Lower leg skin (tissue), 4 donors: ENCODE data around the gene CXCR3. TPM values are rescaled to one million over a fixed set of nuclear protein-coding genes. Genes with fewer than 3 reads are reported as not detected.
A peak's percentile ranks its signal among the peaks of the same experiment; 100 is the strongest.
"Not testable (repeated sequence)": the region's sequence is repeated elsewhere in the genome, so short reads cannot be mapped to it uniquely, and the experiment has no call there.

Experiments
- DNase-seq, 2 donors: peaks; one replicate each; pipeline ENCODE4 v3.0.0-alpha.2; 2019; ENCODE audit warnings: low spot score in 2 of 2
- H3K4me3 ChIP-seq: fragments of 200-600 bp; sonication (generic); 2 replicates; pipeline ENCODE4 v1.5.1; 2017; ENCODE audit warnings: mild to moderate bottlenecking, low read depth; ENCODE audit not compliant: poor library complexity, severe bottlenecking
- CTCF ChIP-seq, 3 donors: fragments of 450-650 bp; IDR thresholded peaks; one replicate each; pipeline ENCODE4 v1.5.1; 2016; ENCODE audit warnings: antibody characterized with exemption in 3 of 3, mild to moderate bottlenecking in 3 of 3, moderate library complexity in 2 of 3
- POLR2A ChIP-seq, 2 donors: fragments of 450-650 bp; IDR thresholded peaks; one replicate each; pipeline ENCODE4 v1.6.1; 2016 to 2017; ENCODE audit warnings: antibody characterized with exemption in 2 of 2, mild to moderate bottlenecking in 1 of 2, moderate library complexity in 1 of 2
- WGBS, 2 donors: methylation state at CpG; one replicate each; pipeline ENCODE4 v1.1.5; 2018; 5-methylcytosine and 5-hydroxymethylcytosine counted together
- intact Hi-C: fragments of 100-400 bp; cut with DNase I; formaldehyde crosslinking; loops from one replicate; pipeline ENCODE4 v1.15.0; 2023; ENCODE audit warnings: low total_unique reads
- total RNA-seq, 4 donors: library from RNA; depleted of rRNA; stranded (reverse); fragments of >200 nt; gene quantifications; one replicate each; pipeline ENCODE4 v1.1.0, GENCODE V29; 2016

The CXCR3 gene
- total RNA-seq, 4 donors from 2014 or later = not detected

GRCh38 chrX:71612256-71612655, 6.1 kb downstream of the CXCR3 start:
- WGBS, 2 donors = 78 to 85% methylated on average over 8 of the region's 8 CpGs
- no peak overlapping the region for H3K4me3 ChIP-seq
- TF ChIP-seq CTCF (IDR thresholded peaks at IDR 0.05) (no peak), POLR2A (IDR thresholded peaks at IDR 0.05) (no peak)
- DNase-seq = no peak
- intact Hi-C loops = no loop called here

GRCh38 chrX:71611736-71612135, 6.6 kb downstream of the CXCR3 start:
- H3K4me3 ChIP-seq, DNase-seq, intact Hi-C loops: not testable (repeated sequence)
- 85 to 94% methylated on average over 9 of the region's 9 CpGs for WGBS, 2 donors

GRCh38 chrX:71609095-71609750, 9.1 kb downstream of the CXCR3 start:
- 84 to 91% methylated on average over 3 of the region's 3 CpGs for WGBS, 2 donors
- DNase-seq = no peak
- no peak overlapping the region for H3K4me3 ChIP-seq
- no peak for TF ChIP-seq CTCF (IDR thresholded peaks at IDR 0.05)
- TF ChIP-seq POLR2A (IDR thresholded peaks at IDR 0.05) = no peak
- intact Hi-C loops = no loop called here

GRCh38 chrX:71607488-71607887, 10.8 kb downstream of the CXCR3 start:
- no peak for TF ChIP-seq POLR2A (IDR thresholded peaks at IDR 0.05)
- TF ChIP-seq CTCF (IDR thresholded peaks at IDR 0.05) = no peak
- WGBS, 2 donors = 85% methylated on average over 2 of the region's 2 CpGs
- intact Hi-C loops = no loop called here
- H3K4me3 ChIP-seq = no peak overlapping the region
- no peak for DNase-seq

GRCh38 chrX:71606536-71607216, 11.6 kb downstream of the CXCR3 start:
- peak in 1 of 2 donors; percentile 32 for DNase-seq
- intact Hi-C loops = no loop called here
- no peak overlapping the region for H3K4me3 ChIP-seq
- 66 to 67% methylated on average over 8 to 9 of the region's 9 CpGs for WGBS, 2 donors
- no peak for TF ChIP-seq POLR2A (IDR thresholded peaks at IDR 0.05)
- TF ChIP-seq CTCF (IDR thresholded peaks at IDR 0.05) = no peak

- intact Hi-C loops = no loop called here
These were observed 13.3 kb downstream of the CXCR3 start for GRCh38 chrX:71604796-71605568.

More at GRCh38 chrX:71604796-71605568, 13.3 kb downstream of the CXCR3 start:
- 81 to 91% methylated on average over 7 to 8 of the region's 8 CpGs for WGBS, 2 donors
- no peak for TF ChIP-seq CTCF (IDR thresholded peaks at IDR 0.05)
- no peak for TF ChIP-seq POLR2A (IDR thresholded peaks at IDR 0.05)
- H3K4me3 ChIP-seq = no peak overlapping the region
- DNase-seq = peak in 1 of 2 donors; percentile 43
